OCI-LY3 (cell line): ENCODE measurements around the gene NOC4L.

ENCODE experiments used
- H2AFZ ChIP-seq: fragments of 200-600, 300-600 bp; shearing (Covaris generic); 2 replicates; pipeline ENCODE4 v1.6.0; 2014; ENCODE audit warnings: antibody characterized with exemption, low read depth, low read length
- H3K27ac ChIP-seq: fragments of 200-600, 300-600 bp; sonication (generic); 2 replicates; pipeline ENCODE4 v1.5.1; 2014; ENCODE audit warnings: mild to moderate bottlenecking, low read length, moderate library complexity, mixed read lengths
- H3K27me3 ChIP-seq: fragments of 200-600, 300-600 bp; sonication (generic); 2 replicates; pipeline ENCODE4 v1.6.1; 2014; ENCODE audit warnings: low read depth, low read length, mixed read lengths
- H3K36me3 ChIP-seq: fragments of 200-600, 300-600 bp; sonication (generic); replicated peaks from 2 replicates; pipeline ENCODE3; 2014; ENCODE audit warnings: low read depth, low read length, mixed read lengths
- H3K4me1 ChIP-seq: fragments of 300-600, 200-600 bp; sonication (generic); 2 replicates; pipeline ENCODE4 v1.6.1; 2014; ENCODE audit warnings: low read length, mixed read lengths
- H3K4me2 ChIP-seq: fragments of 200-600, 300-600 bp; sonication (generic); 2 replicates; pipeline ENCODE4 v1.6.1; 2014; ENCODE audit warnings: low read length, mixed read lengths
- H3K4me3 ChIP-seq: fragments of 300-600, 200-600 bp; sonication (generic); 2 replicates; pipeline ENCODE4 v1.5.1; 2014; ENCODE audit warnings: antibody characterized with exemption, mild to moderate bottlenecking, low read length, moderate library complexity
- H3K79me2 ChIP-seq: fragments of 300-600, 200-600 bp; shearing (Covaris generic); 2 replicates; pipeline ENCODE4 v1.6.1; 2014; ENCODE audit warnings: mild to moderate bottlenecking, low read length, mixed read lengths
- H3K9ac ChIP-seq: fragments of 300-600, 200-600 bp; shearing (Covaris generic); 2 replicates; pipeline ENCODE4 v1.6.0; 2014; ENCODE audit warnings: mild to moderate bottlenecking, low read length, moderate library complexity
- H3K9me3 ChIP-seq: fragments of 200-600, 300-600 bp; shearing (Covaris generic); 2 replicates; pipeline ENCODE4 v1.6.1; 2014; ENCODE audit warnings: low read length, mixed read lengths; ENCODE audit not compliant: insufficient read depth
- H4K20me1 ChIP-seq: fragments of 200-600, 300-600 bp; sonication (generic); 2 replicates; pipeline ENCODE4 v1.6.1; 2016; ENCODE audit warnings: low read length, mixed read lengths; ENCODE audit not compliant: insufficient read depth
- CTCF ChIP-seq: fragments of 200-600, 300-600 bp; sonication (generic); IDR thresholded peaks from 2 replicates; pipeline ENCODE4 v1.5.1; 2014; ENCODE audit warnings: antibody characterized with exemption, low read length, low read depth
- EZH2phosphoT487 ChIP-seq: fragments of 200-600 bp; shearing (Covaris generic); IDR thresholded peaks from 2 replicates; pipeline ENCODE4 v1.6.1; 2018; ENCODE audit warnings: antibody characterized with exemption, mixed run types, low read depth

Gene NOC4L

GRCh38 chr12:132186208-132186856, 42.1 kb downstream of the NOC4L start:
- H3K36me3 ChIP-seq = no peaks in the 10 kb centered on the region
- no peaks in the 10 kb centered on the region for H3K4me1 ChIP-seq
- no peaks in the 10 kb centered on the region for H4K20me1 ChIP-seq
- H3K4me2 ChIP-seq = no peak overlapping the region
- H3K27me3 ChIP-seq = no peaks in the 10 kb centered on the region
- H3K79me2 ChIP-seq = no peaks in the 10 kb centered on the region
- no peak overlapping the region for H2AFZ ChIP-seq
- H3K27ac ChIP-seq = no peak overlapping the region
- TF ChIP-seq CTCF = no peak
- TF ChIP-seq EZH2phosphoT487 = no peak
- H3K9ac ChIP-seq = no peak overlapping the region
- no peaks in the 10 kb centered on the region for H3K9me3 ChIP-seq
- no peak overlapping the region for H3K4me3 ChIP-seq

- Histone ChIP-seq H3K4me1 (no peaks in the 10 kb centered on the region), H3K27me3 (no peaks in the 10 kb centered on the region), H3K4me2 (no peak overlapping the region), H3K4me3 (no peak overlapping the region), H3K9ac (no peak overlapping the region), H2AFZ (no peak overlapping the region), H3K79me2 (no peaks in the 10 kb centered on the region), H4K20me1 (no peaks in the 10 kb centered on the region), H3K36me3 (no peaks in the 10 kb centered on the region), H3K9me3 (no peaks in the 10 kb centered on the region), H3K27ac (no peak overlapping the region)
- no peak for TF ChIP-seq CTCF
- TF ChIP-seq EZH2phosphoT487 = no peak
Measured at GRCh38 chr12:132186857-132187620, 42.8 kb downstream of the NOC4L start.

GRCh38 chr12:132187646-132188450, 43.6 kb downstream of the NOC4L start:
- H2AFZ ChIP-seq = no peak overlapping the region
- no peak overlapping the region for H3K27ac ChIP-seq
- no peaks in the 10 kb centered on the region for H3K9me3 ChIP-seq
- no peaks in the 10 kb centered on the region for H3K79me2 ChIP-seq
- H3K27me3 ChIP-seq = no peaks in the 10 kb centered on the region
- H3K9ac ChIP-seq = no peak overlapping the region
- no peak overlapping the region for H3K4me2 ChIP-seq
- H3K4me3 ChIP-seq = no peak overlapping the region
- H3K36me3 ChIP-seq = no peaks in the 10 kb centered on the region
- H3K4me1 ChIP-seq = no peaks in the 10 kb centered on the region
- TF ChIP-seq EZH2phosphoT487 (no peak), CTCF (no peak)
- H4K20me1 ChIP-seq = no peaks in the 10 kb centered on the region

GRCh38 chr12:132188451-132188901, 44.2 kb downstream of the NOC4L start:
- H3K36me3 ChIP-seq = no peaks in the 10 kb centered on the region
- TF ChIP-seq CTCF = no peak
- TF ChIP-seq EZH2phosphoT487 = no peak
- no peaks in the 10 kb centered on the region for H3K4me1 ChIP-seq
- H2AFZ ChIP-seq = no peak overlapping the region
- no peaks in the 10 kb centered on the region for H3K9me3 ChIP-seq
- no peaks in the 10 kb centered on the region for H3K27me3 ChIP-seq
- no peaks in the 10 kb centered on the region for H3K79me2 ChIP-seq
- no peak overlapping the region for H3K9ac ChIP-seq
- H3K4me3 ChIP-seq = no peak overlapping the region
- no peak overlapping the region for H3K27ac ChIP-seq
- no peak overlapping the region for H3K4me2 ChIP-seq
- no peaks in the 10 kb centered on the region for H4K20me1 ChIP-seq
